GM18867 (cell line): ENCODE measurements around the gene DHRS7B.
"Not testable (repeated sequence)": the region's sequence is repeated elsewhere in the genome, so short reads cannot be mapped to it uniquely, and the experiment has no call there.

Source experiments
- ATAC-seq: cut with Tn5 transposase; IDR thresholded peaks from one replicate; pipeline ENCODE4 v1.9.1; 2021; ENCODE audit warnings: mild to moderate bottlenecking, moderate library complexity; ENCODE audit not compliant: unreplicated experiment

Gene DHRS7B

DNA sequence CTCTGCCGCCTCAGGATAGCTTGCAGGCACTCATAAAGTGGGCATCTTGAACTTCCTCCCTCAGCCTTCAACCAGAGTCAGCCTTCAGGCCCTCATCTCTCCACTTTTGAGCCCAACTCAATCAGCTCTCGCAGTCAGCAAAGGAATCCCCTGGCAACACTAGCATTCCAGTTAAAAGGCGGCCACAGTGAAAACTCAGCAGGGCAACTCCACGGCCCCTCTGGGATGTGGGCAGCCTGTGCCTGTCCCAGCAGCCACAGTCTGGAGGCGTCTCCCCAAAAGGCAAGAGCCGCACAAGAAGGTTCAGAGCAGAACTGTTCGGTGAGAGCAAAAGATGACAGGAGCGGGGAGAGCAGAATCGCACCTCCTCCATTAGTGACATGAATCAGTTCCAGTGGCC lies 78.2 kb downstream of the DHRS7B start:
- ATAC-seq: no peak

DNA sequence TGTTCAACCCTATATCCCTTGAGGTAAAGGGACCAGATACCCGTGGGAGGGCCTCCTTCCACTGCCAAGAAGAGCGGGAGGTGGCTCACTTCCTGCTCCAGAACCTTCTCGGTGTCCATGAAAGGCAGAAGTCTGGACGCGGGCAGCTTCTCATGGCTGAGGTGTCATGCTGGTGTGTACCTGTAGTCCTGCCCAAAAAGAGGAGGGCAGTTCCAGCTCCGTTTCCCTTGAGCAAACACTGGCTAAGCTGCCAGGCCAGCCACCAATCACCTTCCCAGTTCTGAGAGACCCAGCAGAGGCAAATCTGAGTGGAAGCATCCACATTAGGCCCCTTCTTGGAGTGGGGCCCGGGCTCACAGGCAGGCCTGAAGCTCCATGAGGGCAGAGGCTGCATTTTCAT lies 81.6 kb downstream of the DHRS7B start:
- no peak for ATAC-seq

DNA sequence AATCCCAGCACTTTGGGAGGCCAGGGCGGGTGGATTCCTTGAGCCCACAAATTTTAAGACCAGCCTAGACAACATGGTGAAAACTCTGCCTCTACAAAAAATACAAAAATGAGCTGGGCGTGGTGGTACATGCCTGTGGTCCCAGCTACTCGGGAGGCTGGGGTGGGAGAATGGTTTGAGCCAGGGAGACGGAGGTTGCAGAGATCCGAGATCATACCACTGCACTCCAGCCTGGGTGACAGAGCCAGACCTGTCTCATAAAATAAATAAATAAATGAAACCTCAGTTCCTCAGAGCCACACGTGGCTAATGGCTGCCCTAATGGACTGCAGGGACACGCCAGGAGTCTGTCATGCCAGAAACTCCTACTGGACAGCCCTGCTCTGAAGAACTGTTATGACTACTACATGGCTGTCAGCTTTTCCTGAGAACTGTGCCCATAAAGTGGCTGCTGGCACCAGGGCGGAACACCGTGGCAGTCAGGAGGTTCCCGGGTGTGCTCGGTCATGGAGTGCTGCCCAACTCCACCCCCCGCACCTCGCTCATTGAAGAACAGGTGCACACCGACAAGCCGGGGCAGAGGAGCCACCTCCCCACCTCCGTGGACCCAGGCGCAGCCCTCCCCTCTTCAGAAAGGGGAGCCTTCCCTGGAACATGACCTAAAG lies 82.9 kb downstream of the DHRS7B start:
- no peak for ATAC-seq

DNA sequence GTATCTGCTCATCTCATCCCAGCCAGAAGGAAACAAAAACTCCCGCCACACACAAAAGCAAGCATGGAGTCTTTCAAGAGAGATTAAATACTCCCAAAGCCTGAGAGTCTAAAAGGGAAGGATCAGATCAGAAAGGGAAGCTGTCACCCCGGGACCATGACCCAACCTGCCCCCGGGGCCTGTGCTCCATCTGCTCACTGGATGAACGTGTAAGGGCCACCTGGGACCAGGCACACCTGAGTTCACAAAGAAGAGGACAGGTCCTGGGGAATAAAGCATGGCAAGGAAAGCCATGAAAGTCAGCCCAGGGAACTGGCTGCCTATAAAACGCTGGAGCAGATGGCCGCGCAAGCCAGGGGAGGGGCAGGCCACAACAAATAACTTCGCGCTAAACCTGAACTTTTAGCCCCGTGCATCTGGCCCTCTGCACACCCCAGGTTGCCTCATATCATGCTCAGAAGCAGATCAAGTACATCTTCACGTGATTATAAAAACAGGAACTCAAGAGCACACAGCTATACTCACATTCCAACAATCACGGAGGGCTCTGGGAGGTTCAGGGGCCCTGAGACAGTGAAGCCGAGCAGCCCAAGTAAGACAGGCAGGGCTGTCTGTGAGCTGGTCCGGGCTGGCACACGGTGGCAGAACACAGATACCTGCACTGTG lies 83.8 kb downstream of the DHRS7B start:
- no peak for ATAC-seq

DNA sequence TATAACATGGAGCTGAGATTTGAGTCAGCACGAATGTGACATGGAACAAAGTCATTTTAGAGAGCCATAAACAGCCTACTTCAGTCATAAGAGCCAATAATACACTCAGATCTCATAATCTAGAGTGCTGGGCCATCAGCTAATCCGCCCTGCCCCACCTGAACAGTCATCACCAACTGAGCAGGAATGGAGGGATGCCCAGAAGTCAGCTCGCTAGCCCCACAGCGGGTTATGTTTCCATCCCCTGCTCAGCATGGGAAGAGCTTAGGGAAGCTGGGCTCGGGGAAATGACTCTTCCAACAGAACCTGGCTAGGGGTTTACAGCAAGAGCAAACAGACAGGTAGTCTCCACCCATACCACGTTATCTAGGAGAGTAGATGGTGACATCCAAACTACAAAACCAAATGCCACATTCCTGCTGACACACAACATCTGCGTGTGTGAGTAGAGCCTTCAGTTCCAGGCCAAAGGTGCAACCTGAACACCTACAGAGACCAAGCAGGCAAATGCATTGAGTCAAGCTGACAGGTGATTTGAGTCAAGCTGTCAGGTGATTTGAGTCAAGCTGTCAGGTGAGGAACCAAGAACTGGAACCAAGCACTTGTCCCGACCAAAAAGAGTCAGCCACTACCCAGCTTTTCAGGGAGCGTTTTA lies 85.2 kb downstream of the DHRS7B start:
- ATAC-seq: no peak

DNA sequence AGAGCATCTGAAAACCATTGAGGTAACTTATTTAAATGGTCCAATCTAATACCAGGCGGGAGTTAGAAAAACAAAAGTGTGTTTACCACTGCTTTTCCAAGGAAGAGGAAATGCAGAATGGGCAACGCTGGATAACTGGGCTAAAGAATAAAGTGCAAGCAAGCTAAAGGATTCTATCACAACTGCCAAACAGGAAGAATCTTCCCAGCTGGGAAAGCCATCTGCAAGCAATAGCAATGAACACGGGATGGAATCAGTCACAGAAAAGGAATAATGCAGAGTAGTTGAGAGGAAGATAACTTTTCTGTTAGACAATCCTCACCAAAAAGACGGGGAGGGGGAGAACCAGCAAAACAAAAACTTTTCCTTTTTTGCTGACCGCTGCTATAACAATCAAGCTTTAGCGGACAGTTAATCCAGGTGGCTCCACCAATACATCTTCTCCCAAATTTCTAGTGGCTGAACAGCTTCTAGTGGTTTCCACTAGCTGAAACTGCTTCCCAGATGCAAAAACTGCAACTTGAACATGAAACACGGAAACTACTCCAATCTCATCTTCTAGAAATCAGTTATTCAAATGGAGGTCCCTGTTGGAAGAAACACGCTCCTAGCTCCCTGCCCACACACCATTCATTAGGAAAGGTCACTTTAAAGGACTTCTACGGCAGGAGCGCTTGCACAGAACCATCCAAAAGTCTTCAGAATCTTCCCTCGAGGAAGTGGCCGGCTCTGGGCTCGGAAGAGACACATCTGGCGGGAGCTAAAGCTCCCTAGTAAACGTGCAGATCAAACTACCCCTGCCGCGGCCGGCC lies 86.3 kb downstream of the DHRS7B start:
- ATAC-seq: no peak

DNA sequence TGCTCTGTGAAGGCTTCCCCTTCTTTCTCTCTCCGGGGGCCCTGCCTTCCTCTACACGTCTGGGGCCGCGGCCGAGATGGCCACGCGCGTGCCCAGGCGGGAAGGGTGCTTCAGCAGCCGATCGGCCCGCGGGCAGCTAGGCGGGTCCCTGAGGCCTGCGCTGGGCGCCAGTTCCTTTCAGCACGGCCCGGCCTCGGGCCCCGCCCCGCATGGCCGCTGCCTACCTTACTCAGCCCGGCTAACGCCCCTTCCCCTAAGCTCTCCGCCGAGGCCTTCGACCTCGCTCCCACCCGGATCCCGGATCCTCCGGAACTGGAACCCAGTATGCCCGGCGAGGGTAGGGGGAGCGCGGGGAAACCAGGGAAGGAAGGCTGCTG lies 86.9 kb downstream of the DHRS7B start:
- ATAC-seq: peak; percentile 17

DNA sequence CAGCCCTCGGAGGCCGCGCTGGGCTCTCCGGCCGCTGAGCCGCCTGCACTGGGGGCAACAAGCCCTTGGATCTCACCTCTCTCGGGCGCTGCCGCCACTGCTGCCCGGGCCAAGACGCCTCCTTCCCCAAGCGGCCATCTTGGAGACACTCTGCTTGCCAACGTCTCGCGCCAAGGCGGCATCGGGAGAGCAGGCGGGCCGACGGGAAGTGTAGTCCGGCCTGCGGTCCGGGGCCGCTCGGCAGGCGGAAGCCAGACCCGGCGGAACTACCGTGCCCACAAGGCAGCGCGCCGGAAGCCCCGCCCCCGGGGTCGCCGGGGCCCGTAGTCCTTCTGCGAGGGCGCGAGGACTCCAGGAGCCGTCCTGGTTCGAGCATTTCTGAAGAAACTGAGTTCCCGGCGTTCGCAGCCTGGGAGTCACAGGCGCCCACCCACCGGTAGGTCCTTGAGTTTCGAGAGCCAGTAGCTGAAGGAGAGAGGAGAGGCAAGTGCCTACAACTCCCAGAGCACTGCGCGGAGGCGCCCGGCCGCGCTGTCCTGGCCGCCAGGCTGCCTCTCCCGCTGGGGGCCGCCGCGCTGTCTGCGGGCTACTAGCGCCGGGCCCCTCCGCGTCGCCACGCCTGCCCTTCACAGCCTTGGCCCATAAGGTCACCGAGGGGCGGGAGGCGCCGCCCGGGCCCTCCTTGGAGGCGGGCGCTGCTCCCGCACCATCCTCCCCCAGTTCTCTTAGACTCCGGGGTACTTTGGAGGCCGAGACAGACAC lies 87.4 kb downstream of the DHRS7B start, which contains the start of gene TMEM11:
TMEM11 (minus strand) TSS at position 147 of the 762 bp plus-strand sequence; CDS start at position 138, 9 bp downstream.
- ATAC-seq: peak; percentile 84

DNA sequence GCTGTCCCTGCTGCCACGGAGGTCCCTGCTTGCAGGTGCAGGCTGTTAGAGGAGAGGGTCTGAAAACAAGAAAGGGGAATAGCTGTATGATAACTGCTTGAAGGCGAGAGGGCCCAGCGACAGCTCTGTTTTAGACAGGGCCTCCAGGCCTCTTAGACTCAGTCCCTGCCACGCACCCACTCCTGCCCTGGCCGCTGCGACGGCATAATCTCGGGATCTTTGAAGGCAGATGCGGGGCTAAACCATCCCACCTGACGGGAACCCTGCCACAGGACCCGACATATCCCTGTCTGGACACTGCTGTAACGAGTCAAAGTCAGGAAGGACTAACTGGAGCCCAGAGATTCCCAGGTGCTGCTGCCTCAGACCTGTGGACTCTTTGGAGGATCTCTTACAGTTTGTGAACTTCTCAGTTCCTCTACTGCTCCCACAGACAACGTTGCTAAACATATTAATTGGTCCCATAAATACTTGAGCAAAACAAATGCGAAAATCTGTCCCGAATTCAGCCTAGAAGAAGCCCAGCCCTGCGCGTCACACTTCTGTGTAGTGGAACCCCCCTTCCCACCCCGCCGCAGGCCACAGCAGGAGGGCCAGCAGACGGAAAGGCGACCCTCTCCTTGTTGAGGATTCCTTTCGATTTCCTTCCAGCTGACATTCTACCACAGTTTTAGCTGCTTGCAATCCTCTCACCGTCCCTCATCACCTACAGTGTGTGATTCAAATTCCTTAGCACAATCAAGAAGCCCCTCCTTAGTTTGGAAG lies 88.2 kb downstream of the DHRS7B start:
- peak; percentile 18 for ATAC-seq

DNA sequence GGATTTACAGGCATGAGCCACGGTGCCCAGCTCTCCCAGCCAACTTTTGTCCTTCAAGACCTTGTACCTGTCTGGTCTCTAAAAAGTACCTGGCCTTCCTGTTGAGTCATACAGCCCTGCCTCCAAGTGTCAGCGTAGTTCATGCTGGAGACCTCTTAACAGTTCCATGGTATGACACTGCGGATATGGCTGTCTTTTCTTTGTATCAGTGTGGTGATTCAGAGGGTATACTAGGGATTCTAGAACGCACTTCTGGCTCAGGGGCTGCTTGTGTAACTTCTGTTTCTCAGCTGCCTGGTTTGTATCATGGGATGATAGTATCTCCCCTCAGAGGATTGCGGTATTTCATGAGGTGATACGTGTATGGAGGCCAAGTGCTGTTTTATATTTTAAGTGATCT lies 89.2 kb downstream of the DHRS7B start:
- ATAC-seq: no peak

DNA sequence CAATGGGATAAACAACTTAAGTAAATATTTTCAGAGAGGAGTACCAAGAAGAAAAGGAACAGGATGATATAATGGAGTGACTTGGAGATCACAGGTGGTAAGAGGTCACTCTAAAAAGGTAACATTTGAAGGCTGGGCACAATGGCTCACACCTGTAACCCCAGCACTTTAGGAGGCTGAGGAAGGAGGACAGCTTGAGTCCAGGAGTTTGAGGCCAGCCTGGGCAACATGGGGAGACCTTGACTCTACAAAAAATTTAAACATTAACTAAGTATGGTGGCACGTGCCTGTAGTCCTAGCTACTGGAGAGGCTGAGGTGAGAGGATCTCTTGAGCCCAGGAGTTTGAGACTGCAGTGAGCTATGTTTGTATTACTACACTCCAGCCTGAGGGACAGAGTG lies 90.6 kb downstream of the DHRS7B start:
- no peak for ATAC-seq

DNA sequence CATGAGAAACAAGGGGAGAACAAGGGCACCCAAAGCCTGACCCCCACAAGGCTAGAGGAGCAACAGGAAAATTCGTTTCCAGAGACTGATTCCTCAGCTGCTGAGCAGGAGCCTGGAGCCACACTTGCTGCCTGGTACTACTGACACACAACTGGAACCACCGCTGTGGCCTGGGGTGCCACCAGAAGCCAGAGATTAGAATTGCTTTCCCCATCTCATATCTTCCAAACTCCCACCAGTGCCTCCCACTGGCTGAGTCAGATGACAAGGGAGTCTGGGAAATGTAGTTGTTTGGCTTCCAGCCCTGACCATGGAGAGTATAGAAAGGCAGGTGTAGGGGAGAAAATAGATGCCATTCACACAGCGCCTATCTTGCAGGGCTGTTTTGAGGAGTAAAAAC lies 91.3 kb downstream of the DHRS7B start:
- ATAC-seq: no peak

DNA sequence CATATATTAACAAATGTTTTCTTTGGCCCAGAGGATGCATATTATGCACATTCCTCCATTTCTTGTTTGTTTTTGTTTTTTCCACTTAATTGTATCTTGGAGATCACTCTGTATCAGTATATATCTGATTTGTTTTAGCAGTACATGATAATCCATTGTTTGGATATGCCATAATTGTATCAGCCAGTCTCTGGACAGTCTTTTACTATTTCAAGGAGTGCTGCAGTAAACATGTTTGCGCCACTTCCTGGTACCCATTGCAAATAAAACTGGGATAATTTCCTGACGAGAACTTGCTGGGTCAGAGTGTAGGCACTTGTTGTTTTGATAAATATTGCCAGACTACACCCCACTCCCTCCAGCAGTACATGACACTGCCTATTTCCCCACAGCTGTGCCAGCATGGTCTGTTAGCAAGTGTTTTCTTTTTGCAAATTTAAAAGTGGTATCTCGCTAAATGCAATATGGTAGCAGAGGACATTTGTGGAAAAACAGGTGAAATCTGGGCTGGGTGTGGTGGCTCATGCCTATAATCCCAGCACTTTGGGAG lies 92.1 kb downstream of the DHRS7B start:
- no peak for ATAC-seq

DNA sequence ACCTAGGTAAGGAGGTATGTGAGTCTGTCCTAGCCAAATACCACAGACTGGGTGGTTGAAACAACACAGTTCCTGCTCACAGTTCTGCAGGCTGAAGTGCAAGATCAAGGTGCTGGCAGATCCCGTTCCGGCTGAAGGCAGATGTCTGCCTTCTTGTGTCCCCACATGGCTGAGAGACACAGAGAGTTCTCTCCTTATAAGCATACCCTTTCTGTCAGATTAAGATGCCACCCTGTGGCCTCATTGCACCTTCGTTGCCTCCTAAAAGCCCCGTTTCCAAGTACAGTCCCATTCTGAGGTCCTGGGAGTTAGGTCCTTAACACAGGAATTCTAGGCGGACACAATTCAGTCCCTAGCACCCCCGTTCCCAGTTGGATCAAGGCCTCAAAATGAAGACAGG lies 96.3 kb downstream of the DHRS7B start:
- no peak for ATAC-seq

DNA sequence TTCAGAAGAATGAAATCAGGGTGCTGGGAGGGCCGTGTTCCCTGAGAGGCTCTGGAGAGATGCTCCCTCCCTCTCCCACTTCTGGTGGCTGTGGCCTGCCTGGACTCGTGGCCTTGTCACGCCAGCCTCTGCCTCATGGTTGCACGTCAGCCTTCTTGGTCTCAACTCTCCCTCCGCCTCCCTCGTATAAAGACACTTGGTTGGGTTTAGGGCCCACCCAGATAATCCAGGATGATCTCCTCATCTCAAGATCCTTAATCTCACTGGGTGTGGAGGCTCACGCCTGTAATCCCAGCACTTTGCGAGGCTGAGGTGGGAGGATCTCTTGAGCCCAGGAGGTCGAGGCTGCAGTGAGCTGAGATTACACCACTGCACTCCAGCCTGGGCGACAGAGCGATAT lies 100.5 kb downstream of the DHRS7B start:
- ATAC-seq: not testable (repeated sequence)

DNA sequence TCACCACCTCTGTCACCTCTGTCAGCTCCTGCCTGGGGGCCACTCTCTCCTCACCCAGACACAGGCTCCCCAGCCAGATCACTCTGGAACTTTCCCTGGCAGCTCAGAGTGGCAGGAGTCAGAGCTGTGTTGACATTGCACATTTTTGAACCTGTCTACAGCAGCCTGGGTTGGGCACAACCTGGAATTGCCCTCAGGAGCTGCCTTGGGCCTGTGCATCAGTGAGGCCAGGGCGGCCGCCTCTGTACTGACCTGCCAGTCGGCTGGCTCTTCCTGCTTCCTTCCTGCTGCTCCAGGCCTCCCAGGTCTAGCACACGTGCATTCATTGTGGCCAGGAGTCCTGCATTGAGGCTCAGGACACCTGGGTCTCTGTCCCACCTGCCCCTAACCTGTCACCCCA lies 101.3 kb downstream of the DHRS7B start:
- no peak for ATAC-seq

DNA sequence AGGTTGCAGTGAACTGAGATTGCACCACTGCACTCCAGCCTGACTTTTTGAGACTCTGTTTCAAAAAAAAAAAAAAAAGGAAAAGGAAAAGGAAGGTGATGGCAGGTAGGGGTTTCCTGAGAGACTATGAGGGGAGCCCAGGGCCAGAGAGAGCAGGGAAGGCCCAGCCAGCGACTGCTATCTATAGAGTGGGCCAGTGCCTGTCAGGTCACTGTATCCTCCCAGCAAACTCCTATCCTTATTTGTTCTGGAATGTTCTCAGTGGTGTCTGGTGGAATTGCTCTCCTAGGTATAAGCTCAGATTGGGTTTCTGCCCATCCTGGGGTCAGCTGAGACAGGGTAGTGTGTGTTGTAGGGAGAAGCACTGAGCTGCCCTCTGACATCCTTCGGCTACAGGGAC lies 102.1 kb downstream of the DHRS7B start:
- no peak for ATAC-seq

DNA sequence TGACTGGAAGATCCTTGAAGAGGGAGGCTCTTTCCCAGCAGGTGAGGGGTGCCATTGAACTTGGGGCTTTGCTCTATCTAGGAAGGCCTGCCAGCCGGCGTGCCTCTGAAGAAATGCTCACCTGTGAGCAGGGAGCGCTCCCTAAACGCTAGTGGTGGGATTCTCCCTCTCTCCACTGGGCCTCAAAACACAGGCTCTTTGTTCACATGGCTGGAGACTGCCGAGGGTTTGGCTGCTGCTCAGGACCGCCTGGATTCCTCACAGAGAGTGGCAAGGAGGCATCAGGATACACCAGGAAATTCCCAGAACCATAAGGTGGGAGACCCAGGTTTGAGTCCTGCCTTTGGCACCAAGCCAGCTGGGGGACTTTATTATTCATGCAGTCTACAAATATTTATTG lies 104.8 kb downstream of the DHRS7B start:
- ATAC-seq: no peak

DNA sequence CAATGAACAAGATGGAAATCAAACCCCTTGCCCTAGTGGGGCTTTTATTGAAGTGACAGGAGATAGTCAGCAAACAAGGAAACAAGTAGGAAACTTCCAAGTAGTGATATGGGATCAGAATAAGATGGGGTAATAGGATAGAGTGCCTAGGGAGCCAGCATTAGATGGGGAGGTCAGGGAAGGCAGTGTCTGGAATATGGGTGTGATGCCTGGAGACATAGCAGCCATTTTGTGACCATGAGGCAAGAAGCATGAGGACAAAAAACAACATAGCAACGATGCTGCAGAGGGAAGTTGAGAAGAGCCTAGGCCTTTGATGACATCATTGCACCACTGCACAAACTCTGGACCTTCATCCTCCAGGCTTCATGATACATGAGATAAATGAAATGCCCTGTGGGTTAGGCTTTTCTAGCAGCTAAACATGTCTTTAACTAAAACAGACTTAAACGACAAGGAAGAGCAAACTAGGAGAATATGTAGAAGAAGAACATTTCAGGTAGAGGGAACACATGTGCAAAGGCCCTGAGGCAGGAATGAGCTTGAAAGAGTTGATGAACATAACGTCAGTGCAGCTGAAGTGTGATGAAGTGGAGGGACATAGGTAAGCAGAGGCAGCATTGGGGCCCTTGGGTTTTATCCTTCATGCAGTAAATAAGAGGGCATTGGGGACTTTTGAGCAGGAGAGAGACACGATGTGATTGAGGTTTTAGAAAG lies 105.4 kb downstream of the DHRS7B start:
- ATAC-seq: no peak
